ENCODE data around the gene POFUT1.

- TF ChIP-seq HMGXB4 (CRISPR knock-in tag; IDR thresholded peaks at IDR 0.05; ENCODE audit: borderline replicate concordance) (no peak), CHD4 (IDR thresholded peaks at IDR 0.05; ENCODE audit: borderline replicate concordance) (no peak), NR3C1 (IDR thresholded peaks at IDR 0.05) (no peak), CTCF (IDR thresholded peaks at IDR 0.05) (no peak), JUNB (IDR thresholded peaks at IDR 0.05) (no peak), JUN (IDR thresholded peaks at IDR 0.05) (no peak), RAD21 (conservative IDR thresholded peaks at IDR 0.05 in 1 of 2, IDR thresholded peaks at IDR 0.05 in 1 of 2) (no peak), CEBPB (IDR thresholded peaks at IDR 0.05) (no peak), ESRRA (IDR thresholded peaks at IDR 0.05; ENCODE audit: borderline replicate concordance, low read length) (no peak), CHD2 (IDR thresholded peaks at IDR 0.05; ENCODE audit: low read length, partially characterized antibody) (no peak), POLR2A (IDR thresholded peaks at IDR 0.05; ENCODE audit: low read length) (no peak), EP300 (IDR thresholded peaks at IDR 0.05) (no peak), SREBF2 (IDR thresholded peaks at IDR 0.05) (no peak)
- TF ChIP-seq, protein P1, sequence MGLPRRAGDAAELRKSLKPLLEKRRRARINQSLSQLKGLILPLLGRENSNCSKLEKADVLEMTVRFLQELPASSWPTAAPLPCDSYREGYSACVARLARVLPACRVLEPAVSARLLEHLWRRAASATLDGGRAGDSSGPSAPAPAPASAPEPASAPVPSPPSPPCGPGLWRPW (IDR thresholded peaks at IDR 0.05), result no peak
Measured at GRCh38 chr20:32181606-32182005, 26.1 kb upstream of the POFUT1 start.

Data from A549 (cell line).